OCI-LY7 (cell line): ENCODE results near the gene DNAH14.

Source experiments
- CTCF ChIP-seq: fragments of 200-600 bp; sonication (generic); conservative IDR thresholded peaks from 2 replicates; pipeline ENCODE4 v1.5.1; 2014; ENCODE audit warnings: mild to moderate bottlenecking, antibody characterized with exemption, low read length, moderate library complexity, mixed read lengths
- EZH2phosphoT487 ChIP-seq: fragments of 200-600 bp; sonication (generic); IDR thresholded peaks from 2 replicates; pipeline ENCODE4 v1.6.1; 2018; ENCODE audit warnings: low read depth, borderline replicate concordance, mild to moderate bottlenecking, mixed run types, antibody characterized with exemption, low read length, moderate library complexity, mixed read lengths

GRCh38 chr1:225366018-225366417 lies 436.5 kb downstream of the DNAH14 start:
- TF ChIP-seq CTCF: no peak
- TF ChIP-seq EZH2phosphoT487: no peak
